A673 (cell line): ENCODE data around the gene EFR3B.

Experiments
- EZH2 ChIP-seq: fragments of 200-600 bp; sonication (generic); IDR thresholded peaks from 2 replicates; pipeline ENCODE4 v1.6.1; 2017; ENCODE audit warnings: borderline replicate concordance, low read depth, mild to moderate bottlenecking, mixed read lengths, antibody characterized with exemption, low read length; ENCODE audit not compliant: poor library complexity, severe bottlenecking
- TF ChIP-seq, protein P1 (sequence below): fragments of 300-800, 200-600 bp; sonication (generic); conservative IDR thresholded peaks from 2 replicates; pipeline ENCODE4 v1.5.1; 2017; ENCODE audit warnings: low read depth, mild to moderate bottlenecking, antibody characterized with exemption, low read length, moderate library complexity, mixed read lengths

DNA sequence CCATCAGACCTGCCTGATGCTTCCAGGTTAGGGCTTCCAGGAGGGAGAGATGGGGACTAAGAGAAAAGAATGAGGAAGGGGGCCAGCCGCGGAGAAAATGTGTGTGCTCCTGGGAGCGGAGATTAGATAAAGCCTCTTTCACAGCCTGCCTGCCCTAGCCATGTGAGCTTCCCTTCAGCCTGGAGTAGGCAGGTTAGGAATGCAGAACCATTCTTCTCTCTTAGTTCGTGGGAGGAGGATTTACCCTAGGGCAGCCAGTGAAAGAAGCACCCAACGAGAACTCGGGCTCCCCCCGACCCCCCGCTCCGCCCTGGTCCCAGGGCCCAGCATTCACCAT, 90.4 kb downstream of the EFR3B start:
- no peak for TF ChIP-seq EZH2
- TF ChIP-seq, protein P1, sequence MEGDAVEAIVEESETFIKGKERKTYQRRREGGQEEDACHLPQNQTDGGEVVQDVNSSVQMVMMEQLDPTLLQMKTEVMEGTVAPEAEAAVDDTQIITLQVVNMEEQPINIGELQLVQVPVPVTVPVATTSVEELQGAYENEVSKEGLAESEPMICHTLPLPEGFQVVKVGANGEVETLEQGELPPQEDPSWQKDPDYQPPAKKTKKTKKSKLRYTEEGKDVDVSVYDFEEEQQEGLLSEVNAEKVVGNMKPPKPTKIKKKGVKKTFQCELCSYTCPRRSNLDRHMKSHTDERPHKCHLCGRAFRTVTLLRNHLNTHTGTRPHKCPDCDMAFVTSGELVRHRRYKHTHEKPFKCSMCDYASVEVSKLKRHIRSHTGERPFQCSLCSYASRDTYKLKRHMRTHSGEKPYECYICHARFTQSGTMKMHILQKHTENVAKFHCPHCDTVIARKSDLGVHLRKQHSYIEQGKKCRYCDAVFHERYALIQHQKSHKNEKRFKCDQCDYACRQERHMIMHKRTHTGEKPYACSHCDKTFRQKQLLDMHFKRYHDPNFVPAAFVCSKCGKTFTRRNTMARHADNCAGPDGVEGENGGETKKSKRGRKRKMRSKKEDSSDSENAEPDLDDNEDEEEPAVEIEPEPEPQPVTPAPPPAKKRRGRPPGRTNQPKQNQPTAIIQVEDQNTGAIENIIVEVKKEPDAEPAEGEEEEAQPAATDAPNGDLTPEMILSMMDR: no peak
